Measurements from ENCODE around the gene AZU1.

AZU1 gene

GRCh38 chr19:855566-856120 lies 28.0 kb downstream of the AZU1 start:
- DNase-seq = no peak

GRCh38 chr19:858284-858683 lies 30.6 kb downstream of the AZU1 start:
- no peak for DNase-seq

GRCh38 chr19:858868-859843 lies 31.5 kb downstream of the AZU1 start, which contains the start of gene CFD:
CFD (plus strand) TSS chr19:859664; CDS start chr19:859690, 26 bp downstream.
- no peak for DNase-seq

- no peak for DNase-seq
Observed at GRCh38 chr19:861141-861755, 33.6 kb downstream of the AZU1 start.

GRCh38 chr19:861756-862580 lies 34.3 kb downstream of the AZU1 start:
- DNase-seq = peak; percentile 71

GRCh38 chr19:862581-863314 lies 35.1 kb downstream of the AZU1 start:
- DNase-seq = peak; percentile 64

GRCh38 chr19:863315-863620 lies 35.6 kb downstream of the AZU1 start:
- DNase-seq = no peak

GRCh38 chr19:866769-867300 lies 39.2 kb downstream of the AZU1 start:
- no peak for DNase-seq

- DNase-seq = no peak
Observed at GRCh38 chr19:867301-867793, 39.7 kb downstream of the AZU1 start.

GRCh38 chr19:867855-868457 lies 40.3 kb downstream of the AZU1 start:
- DNase-seq = no peak

- DNase-seq = no peak
Observed at GRCh38 chr19:868458-869244, 41.0 kb downstream of the AZU1 start.

GRCh38 chr19:869245-870177 lies 41.9 kb downstream of the AZU1 start:
- DNase-seq = no peak

- no peak for DNase-seq
Observed at GRCh38 chr19:870314-870713, 42.7 kb downstream of the AZU1 start.

GRCh38 chr19:870963-871401 lies 43.3 kb downstream of the AZU1 start:
- DNase-seq = no peak

GRCh38 chr19:871446-872265 lies 44.0 kb downstream of the AZU1 start:
- no peak for DNase-seq

- peak; percentile 88 for DNase-seq
Observed at GRCh38 chr19:872266-872951, 44.8 kb downstream of the AZU1 start.

GRCh38 chr19:873084-873483 lies 45.4 kb downstream of the AZU1 start:
- DNase-seq = peak; percentile 85

- DNase-seq = no peak
Observed at GRCh38 chr19:873561-874041, 46.0 kb downstream of the AZU1 start.
